Activated naive CD4-positive, alpha-beta T cell treated with Interleukin-2 at 50 U/mL for 16 hours (primary cell): Measurements from ENCODE around the gene EMX1.

Experiments used
- DNase-seq: peaks from one replicate; pipeline ENCODE4 v3.0.0-alpha.2; 2020

Gene EMX1

DNA sequence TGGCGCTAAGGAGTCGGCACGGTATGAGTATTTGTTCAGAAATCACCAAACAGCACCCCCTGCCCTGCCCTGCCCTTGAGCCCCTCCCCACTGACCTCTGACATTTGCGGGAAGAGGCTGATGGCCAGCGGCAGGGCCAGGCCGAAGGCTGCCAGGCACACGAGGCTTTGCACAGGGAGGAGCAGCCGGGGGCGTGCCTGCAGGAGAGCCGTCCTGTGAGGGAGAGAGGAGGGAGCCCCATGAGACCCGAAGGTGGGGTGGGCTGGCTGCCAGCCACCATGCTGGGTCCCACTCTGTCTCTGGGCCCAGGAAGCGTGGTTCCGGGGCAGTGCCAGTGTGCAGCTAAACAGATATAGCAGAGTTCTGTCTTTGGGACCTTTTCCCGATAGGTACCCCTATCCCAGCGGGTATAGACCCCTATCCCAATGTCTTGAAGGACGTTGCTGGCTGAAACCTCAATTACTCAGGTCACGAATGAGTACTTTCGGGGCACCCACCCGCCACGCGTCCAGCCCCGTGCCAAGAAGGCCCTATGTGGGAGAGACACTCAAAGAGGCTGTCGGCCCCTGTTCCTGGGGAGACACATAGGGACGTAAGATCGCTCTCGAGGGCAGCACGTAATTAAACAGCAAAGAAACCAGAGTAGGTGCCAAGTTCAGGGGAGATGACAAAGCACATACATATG lies 43.9 kb downstream of the EMX1 start:
- DNase-seq: no peak

- no peak for DNase-seq
Observed at GRCh38 chr2:72961853-72962468, 44.6 kb downstream of the EMX1 start.

DNA sequence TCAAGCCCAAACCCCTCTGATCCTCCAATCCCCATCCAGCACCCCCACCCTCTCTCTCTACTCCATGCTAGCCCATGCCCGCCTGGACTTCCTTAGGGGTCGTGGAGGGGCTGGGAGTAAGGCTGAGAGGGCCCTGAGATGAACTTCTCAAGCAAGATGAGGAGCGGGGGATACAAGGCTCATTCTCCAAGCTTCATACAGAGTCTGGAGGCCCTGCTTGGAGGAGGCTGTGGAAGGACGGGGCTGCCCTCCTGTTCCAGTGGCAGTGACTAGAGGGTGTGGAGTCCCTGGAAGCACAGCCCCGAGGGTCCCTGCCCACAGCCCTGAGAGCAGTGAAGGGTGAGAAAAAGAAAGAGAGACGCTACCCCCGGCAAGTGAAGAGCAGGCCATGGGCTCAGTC lies 45.6 kb downstream of the EMX1 start:
- DNase-seq: no peak

DNA sequence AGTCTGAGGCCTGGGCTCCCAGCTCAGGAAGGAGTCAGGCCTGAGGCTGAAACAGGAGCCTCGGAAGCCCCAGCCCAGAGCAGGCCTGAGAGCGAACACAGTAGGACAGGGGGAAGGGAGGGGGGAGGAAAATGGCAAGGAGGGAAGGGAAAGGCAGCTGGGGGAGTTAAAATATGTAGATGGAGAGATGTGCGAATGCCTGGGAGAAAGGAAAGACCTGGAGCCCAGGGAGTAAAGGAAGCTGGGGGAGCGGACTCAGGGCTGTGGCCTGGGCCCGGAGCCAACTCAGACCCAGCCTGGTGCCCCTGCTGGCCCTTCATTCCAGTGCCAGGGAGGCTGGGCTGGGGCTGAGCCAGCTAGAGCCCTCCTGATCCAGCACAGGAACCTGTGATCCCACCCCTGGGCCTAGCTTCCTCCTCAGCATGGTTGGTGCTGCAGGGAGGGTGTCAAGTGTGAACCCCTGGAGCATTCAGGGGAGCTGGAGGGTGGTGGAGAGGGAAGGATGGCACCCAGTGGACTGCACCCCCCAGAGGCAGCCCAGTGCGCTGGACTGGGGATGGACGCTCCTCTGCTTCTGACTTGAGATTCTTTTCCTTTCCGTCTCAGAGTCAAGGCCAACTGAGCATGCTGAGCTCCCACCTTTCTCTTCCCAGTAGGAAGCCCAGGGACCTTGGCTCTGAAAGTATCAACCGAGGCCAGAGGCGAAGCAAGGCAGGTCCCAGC lies 46.3 kb downstream of the EMX1 start:
- DNase-seq: no peak

GRCh38 chr2:72964146-72964525 lies 46.8 kb downstream of the EMX1 start:
- no peak for DNase-seq

GRCh38 chr2:72965016-72965415 lies 47.7 kb downstream of the EMX1 start:
- no peak for DNase-seq

GRCh38 chr2:72965770-72966450 lies 48.6 kb downstream of the EMX1 start:
- no peak for DNase-seq

DNA sequence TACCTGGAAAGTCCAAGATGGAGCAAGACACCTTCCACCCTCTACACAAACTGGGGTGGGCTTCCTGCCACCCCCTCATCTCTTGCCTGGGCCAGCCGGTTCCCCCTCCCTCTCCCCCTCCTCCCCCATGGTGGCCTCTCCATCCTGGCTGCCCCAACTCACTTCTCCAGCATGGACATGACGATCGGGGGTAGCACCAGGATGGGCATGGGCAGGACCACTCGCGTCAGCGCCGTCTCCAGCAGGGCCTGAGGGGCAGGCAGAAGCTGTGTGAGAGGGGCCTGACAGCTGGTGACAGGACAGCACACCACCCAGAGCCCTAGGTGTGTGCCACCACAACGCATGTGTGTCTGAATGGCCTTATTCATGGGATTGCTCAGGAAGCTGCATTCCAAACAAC lies 51.0 kb downstream of the EMX1 start:
- DNase-seq: no peak

- no peak for DNase-seq
Observed at GRCh38 chr2:72969706-72970105, 52.4 kb downstream of the EMX1 start.

- DNase-seq: no peak
Observed at GRCh38 chr2:72971036-72971435, 53.7 kb downstream of the EMX1 start.

GRCh38 chr2:72972352-72973136 lies 55.2 kb downstream of the EMX1 start:
- DNase-seq: no peak

DNA sequence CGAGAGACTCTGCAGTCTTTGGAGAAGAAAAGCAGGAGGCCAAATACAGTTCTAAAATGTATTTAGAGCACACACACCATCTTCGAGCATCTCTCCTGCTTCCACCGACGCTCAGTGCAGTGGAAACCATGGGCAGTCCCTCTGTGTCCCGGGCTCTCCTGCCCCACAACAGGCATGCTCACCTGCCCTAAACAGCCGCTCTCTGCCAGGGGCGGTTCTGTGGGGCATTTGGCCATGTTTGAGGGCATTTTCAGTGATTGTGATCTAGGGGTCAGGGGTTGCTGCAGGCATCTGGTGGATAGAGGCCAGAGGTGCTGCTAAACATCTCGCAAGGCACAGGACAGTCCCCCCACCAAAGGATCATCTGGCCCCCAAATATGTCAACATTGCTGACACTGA lies 55.8 kb downstream of the EMX1 start:
- no peak for DNase-seq

DNA sequence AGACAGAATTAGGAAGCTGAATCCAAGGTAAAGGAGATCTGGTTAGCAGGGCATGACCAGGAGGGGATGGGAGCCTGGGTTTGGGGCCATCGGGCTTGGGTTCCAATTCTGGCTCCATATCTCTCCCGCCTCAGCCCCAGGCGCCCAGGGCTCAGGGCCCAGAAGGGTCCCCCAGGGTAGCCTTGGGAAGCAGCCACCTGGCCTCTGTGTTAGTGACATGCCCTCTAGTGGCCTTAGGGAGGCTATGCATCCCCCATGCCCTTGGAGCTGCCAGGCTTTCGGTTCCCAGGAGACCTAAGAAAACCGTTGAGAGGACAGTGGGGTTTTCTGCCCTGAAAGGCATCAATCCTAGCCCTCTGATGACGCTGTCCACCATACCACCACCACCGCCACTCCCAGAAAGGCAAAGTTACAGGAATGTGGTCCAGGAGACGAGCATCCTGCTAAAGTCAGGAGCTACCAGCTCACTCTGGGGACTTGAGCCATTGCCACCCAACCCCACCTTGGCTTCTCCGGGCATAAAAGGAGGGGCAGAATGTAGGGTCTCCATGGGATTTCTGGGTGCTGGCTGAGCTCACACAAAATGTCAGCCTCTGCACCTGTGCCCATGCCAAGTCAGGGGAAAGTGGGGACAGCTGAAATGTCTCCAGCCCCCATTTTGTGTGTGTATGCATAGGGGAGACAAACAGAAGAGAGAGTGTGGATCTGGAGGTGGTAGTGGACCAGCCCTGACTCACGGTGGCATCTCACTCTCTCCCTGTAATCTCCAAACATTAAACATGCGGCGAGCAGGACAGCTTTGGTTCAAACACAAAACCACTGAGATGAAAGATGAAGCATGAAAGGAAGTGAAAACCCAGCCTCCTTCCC lies 56.5 kb downstream of the EMX1 start:
- DNase-seq: peak; percentile 29

DNA sequence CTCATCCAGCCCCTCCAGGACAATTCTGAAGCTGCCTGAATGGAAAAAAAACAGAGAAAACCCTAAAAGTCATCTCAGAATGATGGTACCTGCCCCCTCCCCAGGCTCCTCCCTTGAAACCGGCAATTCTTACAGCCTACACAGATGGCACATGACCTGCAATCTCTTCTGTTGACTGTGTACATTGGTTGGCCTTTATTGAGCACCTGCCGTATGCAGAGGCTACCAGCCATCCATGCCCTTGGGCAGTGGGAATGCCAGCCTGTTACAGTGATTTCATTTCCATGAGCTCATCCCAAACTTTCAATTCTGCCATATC lies 57.1 kb downstream of the EMX1 start:
- no peak for DNase-seq

GRCh38 chr2:72975017-72975416 lies 57.7 kb downstream of the EMX1 start:
- no peak for DNase-seq

DNA sequence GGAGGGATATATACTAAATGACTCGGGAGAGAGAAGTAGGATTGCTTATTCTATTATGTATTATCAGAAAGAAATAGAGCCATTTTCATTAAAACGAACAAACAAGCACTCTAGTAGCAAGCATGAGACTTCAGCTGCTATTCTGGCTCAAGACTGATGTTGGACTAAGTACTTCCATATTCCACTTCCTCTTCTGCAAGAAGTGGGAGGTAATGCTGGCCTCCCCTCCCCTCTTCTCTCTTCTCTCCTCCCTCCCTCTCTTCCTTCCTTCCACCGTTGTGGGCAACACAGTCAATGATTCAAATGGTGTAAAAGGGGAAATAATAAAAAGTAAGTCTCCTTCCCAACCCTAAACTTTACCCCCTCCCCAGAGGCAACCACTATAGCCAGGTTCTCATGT lies 62.6 kb downstream of the EMX1 start:
- DNase-seq: no peak

- no peak for DNase-seq
Observed at GRCh38 chr2:72980535-72981217, 63.4 kb downstream of the EMX1 start.

- DNase-seq: no peak
Observed at GRCh38 chr2:72981536-72981935, 64.2 kb downstream of the EMX1 start.

DNA sequence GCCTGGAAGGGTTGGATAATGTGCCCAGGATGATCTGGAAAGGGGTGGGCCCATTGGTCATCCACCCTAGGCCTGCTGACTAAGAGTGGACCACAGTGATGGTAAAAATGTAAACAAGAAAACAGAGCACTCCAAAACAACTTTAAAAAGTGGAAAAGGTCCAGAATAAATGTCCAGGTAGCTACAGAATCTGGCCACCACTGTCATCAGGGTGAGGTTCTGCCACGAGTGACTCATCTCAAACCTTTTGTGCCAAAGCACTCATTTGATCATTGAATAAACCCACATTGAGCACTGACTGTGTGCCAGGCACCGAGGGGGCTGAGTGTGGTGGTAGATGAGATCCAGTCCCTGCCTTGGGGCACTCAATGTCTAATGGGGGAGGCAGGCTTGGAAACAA lies 64.9 kb downstream of the EMX1 start:
- DNase-seq: no peak

DNA sequence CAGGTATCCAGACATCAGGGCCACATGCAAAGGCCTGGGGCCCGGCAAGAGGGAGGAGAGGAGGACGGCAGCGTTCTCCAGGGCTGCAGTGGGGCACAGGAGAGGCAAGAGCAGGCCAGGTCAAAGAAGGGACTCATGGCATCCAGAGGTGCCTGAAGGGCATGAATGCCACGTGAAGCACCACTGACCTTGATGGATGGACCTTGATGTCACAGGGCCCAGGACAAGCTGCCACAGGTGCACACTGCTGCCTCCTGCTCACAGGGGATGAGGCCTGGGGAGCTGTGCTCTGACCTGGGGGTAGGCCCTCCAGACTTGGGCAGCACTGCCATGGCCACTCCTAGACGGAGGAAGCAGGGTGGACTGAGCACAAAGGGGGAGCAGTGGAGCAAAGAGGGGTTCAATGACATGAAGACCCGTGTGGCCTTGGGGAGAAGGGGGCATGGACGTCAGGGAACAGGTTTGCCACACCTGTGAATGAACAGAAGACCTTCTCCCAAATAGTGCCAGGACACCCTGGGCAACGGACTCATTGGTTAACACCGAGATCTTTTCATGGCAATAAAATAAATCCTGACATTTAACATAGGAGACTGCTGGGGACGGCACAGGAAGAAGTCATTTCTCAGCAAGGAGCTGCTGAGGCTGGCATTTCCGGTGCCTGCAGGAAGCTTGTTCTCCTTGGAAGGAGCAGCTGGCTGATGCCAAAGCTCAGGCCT lies 65.6 kb downstream of the EMX1 start:
- no peak for DNase-seq
